Liver (tissue), 9 donors: ENCODE measurements around the gene TTC34. TPM values are rescaled to one million over a fixed set of nuclear protein-coding genes. Genes with fewer than 3 reads are reported as not detected.

Experiments used
- DNase-seq: peaks from one replicate; pipeline ENCODE4 v3.0.0-alpha.2; 2017; ENCODE audit warnings: low spot score
- H3K27ac ChIP-seq, 2 donors: one replicate each; pipeline ENCODE4 v1.7.0; 2013; ENCODE audit warnings: inconsistent platforms in 2 of 2, low read length in 2 of 2, control low read depth in 1 of 2, low read depth in 1 of 2, mild to moderate bottlenecking in 1 of 2
- H3K27me3 ChIP-seq, 4 donors: one replicate each; pipeline versions ENCODE4 v1.6.1 to v1.7.0; 2013; ENCODE audit warnings: low read length in 3 of 4, inconsistent platforms in 1 of 4, mild to moderate bottlenecking in 1 of 4, moderate library complexity in 1 of 4; ENCODE audit not compliant: control insufficient read depth in 4 of 4, insufficient read depth in 4 of 4
- H3K36me3 ChIP-seq, 4 donors: one replicate each; pipeline versions ENCODE4 v1.6.1 to v1.7.0; 2013; ENCODE audit warnings: low read length in 3 of 4, mild to moderate bottlenecking in 3 of 4, low read depth in 1 of 4, moderate library complexity in 1 of 4; ENCODE audit not compliant: control insufficient read depth in 4 of 4, insufficient read depth in 3 of 4
- H3K4me1 ChIP-seq, 4 donors: one replicate each; pipeline versions ENCODE4 v1.6.1 to v1.7.0; 2013; ENCODE audit warnings: low read length in 3 of 4, mild to moderate bottlenecking in 3 of 4, moderate library complexity in 1 of 4; ENCODE audit not compliant: control insufficient read depth in 4 of 4, insufficient read depth in 4 of 4
- H3K4me3 ChIP-seq, 3 donors: one replicate each; pipeline versions ENCODE4 v1.6.1 to v1.7.0; 2013; ENCODE audit warnings: low read length in 3 of 3, control low read depth in 1 of 3, low read depth in 1 of 3, mild to moderate bottlenecking in 1 of 3
- H3K9ac ChIP-seq, 2 donors: one replicate each; pipeline ENCODE4 v1.7.0; 2013; ENCODE audit warnings: low read length in 2 of 2, mild to moderate bottlenecking in 2 of 2, moderate library complexity in 2 of 2, control low read depth in 1 of 2, low read depth in 1 of 2
- H3K9me3 ChIP-seq, 4 donors: one replicate each; pipeline versions ENCODE4 v1.6.1 to v1.7.0; 2013; ENCODE audit warnings: low read length in 3 of 4; ENCODE audit not compliant: control insufficient read depth in 4 of 4
- EGR1 ChIP-seq, 2 donors: IDR thresholded peaks; 2 replicates each; pipeline ENCODE4 v1.6.1; 2016 to 2018; ENCODE audit warnings: antibody characterized with exemption in 2 of 2, low read depth in 2 of 2
- FOXA1 ChIP-seq: IDR thresholded peaks from 2 replicates; pipeline ENCODE4 v1.6.1; 2016; ENCODE audit warnings: antibody characterized with exemption
- FOXA2 ChIP-seq: IDR thresholded peaks from 2 replicates; pipeline ENCODE4 v1.6.1; 2016; ENCODE audit warnings: antibody characterized with exemption
- GABPA ChIP-seq, 2 donors: IDR thresholded peaks in 1 of 2; conservative IDR thresholded peaks in 1 of 2; 2 replicates each; pipeline ENCODE4 v1.6.1; 2016; ENCODE audit warnings: antibody characterized with exemption in 2 of 2, mild to moderate bottlenecking in 1 of 2, moderate library complexity in 1 of 2
- HNF4A ChIP-seq, 2 donors: conservative IDR thresholded peaks; 2 replicates each; pipeline ENCODE4 v1.6.1; 2016; ENCODE audit warnings: antibody characterized with exemption in 2 of 2, mild to moderate bottlenecking in 2 of 2
- JUND ChIP-seq, 2 donors: IDR thresholded peaks; 2 replicates each; pipeline ENCODE4 v1.6.1; 2016; ENCODE audit warnings: antibody characterized with exemption in 2 of 2
- NR2F2 ChIP-seq: IDR thresholded peaks from 2 replicates; pipeline ENCODE4 v1.6.1; 2016; ENCODE audit warnings: antibody characterized with exemption
- RAD21 ChIP-seq, 2 donors: IDR thresholded peaks; 2 replicates each; pipeline ENCODE4 v1.6.1; 2016; ENCODE audit warnings: antibody characterized with exemption in 2 of 2, mild to moderate bottlenecking in 2 of 2
- REST ChIP-seq: IDR thresholded peaks from 2 replicates; pipeline ENCODE4 v1.6.1; 2016; ENCODE audit warnings: antibody characterized with exemption, mild to moderate bottlenecking
- RXRA ChIP-seq, 2 donors: IDR thresholded peaks; 2 replicates each; pipeline ENCODE4 v1.6.1; 2017 to 2018; ENCODE audit warnings: antibody characterized with exemption in 2 of 2, mild to moderate bottlenecking in 1 of 2
- SP1 ChIP-seq: IDR thresholded peaks from 2 replicates; pipeline ENCODE4 v1.6.1; 2018; ENCODE audit warnings: antibody characterized with exemption, mild to moderate bottlenecking
- TAF1 ChIP-seq: conservative IDR thresholded peaks from 2 replicates; pipeline ENCODE4 v1.6.1; 2016; ENCODE audit warnings: antibody characterized with exemption, mild to moderate bottlenecking
- YY1 ChIP-seq: IDR thresholded peaks from 2 replicates; pipeline ENCODE4 v1.6.1; 2016; ENCODE audit warnings: antibody characterized with exemption, mild to moderate bottlenecking
- ZBTB33 ChIP-seq: IDR thresholded peaks from 2 replicates; pipeline ENCODE4 v1.6.1; 2016; ENCODE audit warnings: antibody characterized with exemption
- WGBS: extraction: QIAGEN DNeasy Blood & Tissue Kit; methylation state at CpG from one replicate; pipeline ENCODE4 v1.1.7; 2013; 5-methylcytosine and 5-hydroxymethylcytosine counted together
- polyA plus RNA-seq, 2 donors: library from polyadenylated mRNA; stranded (reverse) in 1 of 2; unstranded in 1 of 2; fragments of 200-250 nt in 1 of 2; fragments of >200 nt in 1 of 2; fragmentation: Nextera tagmentation in 1 of 2; extraction: Ambion mirVana in 1 of 2; gene quantifications; one replicate each; pipeline versions ENCODE4 v1.2.1 to v1.2.3, GENCODE V29; 2013 to 2015
- total RNA-seq, 2 donors: library from RNA; depleted of rRNA; stranded (reverse); fragments of >200 nt; gene quantifications; one replicate each; pipeline ENCODE4 v1.2.3, GENCODE V29; 2014
- TF ChIP-seq, protein P1 (sequence below): fragments of 150-350 bp; IDR thresholded peaks from 2 replicates; pipeline ENCODE4 v1.5.1; 2017; ENCODE audit warnings: improper control_type of control experiment, low read depth, low read length; ENCODE audit not compliant: missing input control
- TF ChIP-seq, protein P2 (sequence below): IDR thresholded peaks from 2 replicates; pipeline ENCODE4 v1.6.1; 2016; ENCODE audit warnings: antibody characterized with exemption
- donor health status: healthy.
- donor health status: healthy.
- donor health status: healthy.
- donor health status: healthy.
- donor health status: healthy.

Gene TTC34
- total and polyA plus RNA-seq, 4 donors, result 0.01 to 0.25 (median 0.08) TPM; not detected in 1

- 64% methylated on average over 19 of the region's 19 CpGs for WGBS
Observed at GRCh38 chr1:2804628-2805351, 3.3 kb upstream of the TTC34 start.

GRCh38 chr1:2803931-2804627, 2.6 kb upstream of the TTC34 start:
- Histone ChIP-seq H3K36me3 (no peaks in the 10 kb centered on the region), H3K27ac (no peak overlapping the region), H3K4me3 (no peak overlapping the region), H3K9me3 (no peaks in the 10 kb centered on the region), H3K9ac (no peak overlapping the region), H3K4me1 (no peaks in the 10 kb centered on the region), H3K27me3 (peaks cover 0 to 2% (median 0%) of the 10 kb centered on the region in 4 donors)
- TF ChIP-seq RAD21 (IDR thresholded peaks at IDR 0.05) (no peak), NR2F2 (no peak), EGR1 (IDR thresholded peaks at IDR 0.05; ENCODE audit: low read depth in 2 of 2) (no peak), FOXA2 (no peak), HNF4A (conservative IDR thresholded peaks at IDR 0.05) (no peak), GABPA (IDR thresholded peaks at IDR 0.05 in 1 of 2, conservative IDR thresholded peaks at IDR 0.05 in 1 of 2) (no peak), FOXA1 (no peak), YY1 (no peak), RXRA (IDR thresholded peaks at IDR 0.05) (no peak), TAF1 (no peak)
- TF ChIP-seq, protein P1, sequence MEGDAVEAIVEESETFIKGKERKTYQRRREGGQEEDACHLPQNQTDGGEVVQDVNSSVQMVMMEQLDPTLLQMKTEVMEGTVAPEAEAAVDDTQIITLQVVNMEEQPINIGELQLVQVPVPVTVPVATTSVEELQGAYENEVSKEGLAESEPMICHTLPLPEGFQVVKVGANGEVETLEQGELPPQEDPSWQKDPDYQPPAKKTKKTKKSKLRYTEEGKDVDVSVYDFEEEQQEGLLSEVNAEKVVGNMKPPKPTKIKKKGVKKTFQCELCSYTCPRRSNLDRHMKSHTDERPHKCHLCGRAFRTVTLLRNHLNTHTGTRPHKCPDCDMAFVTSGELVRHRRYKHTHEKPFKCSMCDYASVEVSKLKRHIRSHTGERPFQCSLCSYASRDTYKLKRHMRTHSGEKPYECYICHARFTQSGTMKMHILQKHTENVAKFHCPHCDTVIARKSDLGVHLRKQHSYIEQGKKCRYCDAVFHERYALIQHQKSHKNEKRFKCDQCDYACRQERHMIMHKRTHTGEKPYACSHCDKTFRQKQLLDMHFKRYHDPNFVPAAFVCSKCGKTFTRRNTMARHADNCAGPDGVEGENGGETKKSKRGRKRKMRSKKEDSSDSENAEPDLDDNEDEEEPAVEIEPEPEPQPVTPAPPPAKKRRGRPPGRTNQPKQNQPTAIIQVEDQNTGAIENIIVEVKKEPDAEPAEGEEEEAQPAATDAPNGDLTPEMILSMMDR, result no peak
- TF ChIP-seq, protein P2, sequence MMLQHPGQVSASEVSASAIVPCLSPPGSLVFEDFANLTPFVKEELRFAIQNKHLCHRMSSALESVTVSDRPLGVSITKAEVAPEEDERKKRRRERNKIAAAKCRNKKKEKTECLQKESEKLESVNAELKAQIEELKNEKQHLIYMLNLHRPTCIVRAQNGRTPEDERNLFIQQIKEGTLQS, result no peak
- 61% methylated on average over 19 of the region's 19 CpGs for WGBS
- DNase-seq, result no peak

More at GRCh38 chr1:2804628-2805351, 3.3 kb upstream of the TTC34 start:
- Histone ChIP-seq H3K4me1 (no peaks in the 10 kb centered on the region), H3K27ac (no peak overlapping the region), H3K4me3 (no peak overlapping the region), H3K9ac (no peak overlapping the region), H3K36me3 (no peaks in the 10 kb centered on the region), H3K9me3 (no peaks in the 10 kb centered on the region), H3K27me3 (peaks cover 0 to 2% (median 0%) of the 10 kb centered on the region in 4 donors)
- DNase-seq, result no peak
- TF ChIP-seq ZBTB33 (no peak), REST (no peak), GABPA (IDR thresholded peaks at IDR 0.05 in 1 of 2, conservative IDR thresholded peaks at IDR 0.05 in 1 of 2) (no peak), FOXA2 (no peak), FOXA1 (no peak), JUND (IDR thresholded peaks at IDR 0.05) (no peak), SP1 (no peak), RAD21 (IDR thresholded peaks at IDR 0.05) (no peak), YY1 (no peak)
